Measurements from ENCODE around the gene TXNRD1.

TXNRD1 gene

DNA sequence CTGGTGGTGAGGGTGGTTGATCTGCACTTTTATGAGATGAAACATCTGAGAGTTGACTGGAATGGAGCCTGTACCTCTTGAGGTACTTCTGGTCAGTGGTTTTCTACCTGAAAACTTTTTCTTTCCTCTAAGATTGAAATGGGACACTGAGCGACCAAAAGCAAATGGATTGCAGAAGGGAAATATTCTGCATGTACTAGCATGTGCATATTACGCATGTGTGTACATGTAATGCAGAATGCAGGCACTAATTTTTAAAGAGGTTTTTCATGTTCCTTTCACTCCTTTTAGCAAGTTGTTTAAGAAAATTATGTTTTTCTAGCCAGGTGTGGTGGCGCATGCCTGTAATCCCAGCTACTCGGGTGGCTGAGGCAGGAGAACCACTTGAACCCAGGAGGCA is 59.2 kb downstream of the TXNRD1 start:
- Histone ChIP-seq H3K9me3 (ENCODE audit: insufficient read depth, low read depth, low read length) (no peaks in the 10 kb centered on the region), H3K4me1 (ENCODE audit: insufficient read depth, low read length) (no peaks in the 10 kb centered on the region), H3K36me3 (ENCODE audit: insufficient read depth, low read depth, low read length) (no peaks in the 10 kb centered on the region), H3K4me3 (ENCODE audit: low read length) (no peak overlapping the region), H3K27me3 (ENCODE audit: insufficient read depth, low read length) (no peaks in the 10 kb centered on the region), H3K9ac (ENCODE audit: low read depth, low read length) (no peak overlapping the region), H3K27ac (ENCODE audit: low read length) (no peak overlapping the region)

GRCh38 chr12:104275689-104276088 is 60.1 kb downstream of the TXNRD1 start:
- Histone ChIP-seq H3K4me3 (ENCODE audit: low read length) (no peak overlapping the region), H3K27ac (ENCODE audit: low read length) (no peak overlapping the region), H3K9ac (ENCODE audit: low read depth, low read length) (no peak overlapping the region), H3K4me1 (ENCODE audit: insufficient read depth, low read length) (no peaks in the 10 kb centered on the region), H3K9me3 (ENCODE audit: insufficient read depth, low read depth, low read length) (no peaks in the 10 kb centered on the region), H3K27me3 (ENCODE audit: insufficient read depth, low read length) (no peaks in the 10 kb centered on the region), H3K36me3 (ENCODE audit: insufficient read depth, low read depth, low read length) (no peaks in the 10 kb centered on the region)

DNA sequence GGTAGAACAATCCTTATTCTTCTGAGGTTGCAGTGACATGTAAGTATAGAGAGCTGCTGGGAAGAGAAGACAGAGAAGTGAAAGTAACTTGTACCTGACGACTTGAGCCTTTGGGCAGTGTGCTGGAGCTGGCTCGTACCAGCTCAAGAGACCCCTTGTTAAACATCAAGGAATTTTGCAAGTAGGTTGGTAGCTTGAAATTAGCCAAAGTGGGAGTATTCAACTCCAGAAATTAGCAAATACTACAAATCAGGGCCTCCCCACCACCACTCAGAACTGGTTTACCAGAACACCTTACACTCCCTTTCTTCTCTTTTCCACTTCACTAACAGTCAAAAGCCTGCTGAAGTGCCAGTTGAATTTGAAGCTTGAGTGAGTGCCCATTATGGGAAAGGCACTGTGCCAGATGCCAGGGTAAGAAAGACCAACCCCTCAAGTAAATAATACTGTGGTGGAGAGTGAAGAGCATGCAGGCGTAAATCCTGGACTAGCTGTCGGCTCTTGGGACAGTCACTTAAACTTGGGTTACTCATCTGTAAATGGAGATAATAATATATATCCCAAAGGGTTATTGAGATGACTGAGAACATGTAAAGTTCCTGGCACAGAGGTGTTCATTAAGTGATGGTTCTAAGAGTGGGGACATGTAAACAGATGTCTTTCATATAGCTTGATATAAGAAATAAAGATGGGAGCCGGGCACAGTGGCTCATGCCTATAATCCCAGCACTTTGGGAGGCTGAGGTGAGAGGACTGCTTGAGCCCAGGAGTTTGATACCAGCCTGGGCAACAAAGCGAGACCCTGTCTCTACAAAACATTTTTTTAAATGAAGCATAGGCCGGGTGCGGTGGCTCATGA is 60.9 kb downstream of the TXNRD1 start:
- Histone ChIP-seq H3K9ac (ENCODE audit: low read depth, low read length) (no peak overlapping the region), H3K27ac (ENCODE audit: low read length) (no peak overlapping the region), H3K9me3 (ENCODE audit: insufficient read depth, low read depth, low read length) (no peaks in the 10 kb centered on the region), H3K4me1 (ENCODE audit: insufficient read depth, low read length) (no peaks in the 10 kb centered on the region), H3K36me3 (ENCODE audit: insufficient read depth, low read depth, low read length) (no peaks in the 10 kb centered on the region), H3K27me3 (ENCODE audit: insufficient read depth, low read length) (no peaks in the 10 kb centered on the region), H3K4me3 (ENCODE audit: low read length) (no peak overlapping the region)

DNA sequence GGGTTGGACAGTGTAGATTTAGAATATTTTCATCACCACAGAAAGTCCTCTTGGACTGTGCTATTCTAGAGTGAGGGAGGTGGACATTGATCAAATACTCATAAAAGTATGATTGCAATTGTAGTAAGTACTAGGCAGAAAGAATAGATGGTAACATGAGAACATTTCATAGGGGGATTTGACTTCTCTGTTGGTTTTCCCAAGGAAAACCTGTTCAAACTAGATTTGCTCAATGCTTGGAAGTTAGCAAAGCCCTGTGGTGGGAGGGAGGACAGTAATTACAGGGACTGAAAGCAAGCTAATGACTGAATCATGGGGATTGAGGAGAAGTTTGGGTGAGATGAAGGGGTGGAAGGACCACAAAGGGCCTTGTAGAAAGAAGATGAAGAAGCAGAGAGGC is 63.6 kb downstream of the TXNRD1 start:
- H3K27me3 ChIP-seq (ENCODE audit: insufficient read depth, low read length): no peaks in the 10 kb centered on the region
- no peak overlapping the region for H3K4me3 ChIP-seq (ENCODE audit: low read length)
- no peak overlapping the region for H3K9ac ChIP-seq (ENCODE audit: low read depth, low read length)
- no peaks in the 10 kb centered on the region for H3K36me3 ChIP-seq (ENCODE audit: insufficient read depth, low read depth, low read length)
- no peaks in the 10 kb centered on the region for H3K4me1 ChIP-seq (ENCODE audit: insufficient read depth, low read length)
- no peaks in the 10 kb centered on the region for H3K9me3 ChIP-seq (ENCODE audit: insufficient read depth, low read depth, low read length)
- H3K27ac ChIP-seq (ENCODE audit: low read length): no peak overlapping the region

DNA sequence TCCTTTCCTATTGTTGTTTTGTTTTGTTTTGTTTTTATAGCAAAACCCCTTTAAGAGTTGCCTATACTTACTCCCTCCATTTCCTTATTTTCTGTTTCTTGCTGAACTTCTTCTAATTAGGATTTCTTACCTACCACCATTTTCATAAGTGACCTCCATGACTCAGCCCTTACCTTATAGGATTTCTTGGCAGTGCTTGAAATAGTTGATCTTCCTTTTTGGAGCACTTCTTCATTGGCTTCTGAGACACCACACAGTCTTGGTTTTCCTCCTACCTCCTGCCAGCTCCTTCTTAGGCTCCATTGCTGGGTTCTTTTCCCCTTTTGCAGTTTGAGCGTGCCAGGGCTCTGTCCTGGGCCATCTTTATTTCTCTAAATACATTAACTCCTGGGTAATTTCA is 64.5 kb downstream of the TXNRD1 start:
- H3K4me3 ChIP-seq (ENCODE audit: low read length): no peak overlapping the region
- no peaks in the 10 kb centered on the region for H3K9me3 ChIP-seq (ENCODE audit: insufficient read depth, low read depth, low read length)
- no peak overlapping the region for H3K27ac ChIP-seq (ENCODE audit: low read length)
- no peak overlapping the region for H3K9ac ChIP-seq (ENCODE audit: low read depth, low read length)
- no peaks in the 10 kb centered on the region for H3K36me3 ChIP-seq (ENCODE audit: insufficient read depth, low read depth, low read length)
- no peaks in the 10 kb centered on the region for H3K27me3 ChIP-seq (ENCODE audit: insufficient read depth, low read length)
- H3K4me1 ChIP-seq (ENCODE audit: insufficient read depth, low read length): no peaks in the 10 kb centered on the region

DNA sequence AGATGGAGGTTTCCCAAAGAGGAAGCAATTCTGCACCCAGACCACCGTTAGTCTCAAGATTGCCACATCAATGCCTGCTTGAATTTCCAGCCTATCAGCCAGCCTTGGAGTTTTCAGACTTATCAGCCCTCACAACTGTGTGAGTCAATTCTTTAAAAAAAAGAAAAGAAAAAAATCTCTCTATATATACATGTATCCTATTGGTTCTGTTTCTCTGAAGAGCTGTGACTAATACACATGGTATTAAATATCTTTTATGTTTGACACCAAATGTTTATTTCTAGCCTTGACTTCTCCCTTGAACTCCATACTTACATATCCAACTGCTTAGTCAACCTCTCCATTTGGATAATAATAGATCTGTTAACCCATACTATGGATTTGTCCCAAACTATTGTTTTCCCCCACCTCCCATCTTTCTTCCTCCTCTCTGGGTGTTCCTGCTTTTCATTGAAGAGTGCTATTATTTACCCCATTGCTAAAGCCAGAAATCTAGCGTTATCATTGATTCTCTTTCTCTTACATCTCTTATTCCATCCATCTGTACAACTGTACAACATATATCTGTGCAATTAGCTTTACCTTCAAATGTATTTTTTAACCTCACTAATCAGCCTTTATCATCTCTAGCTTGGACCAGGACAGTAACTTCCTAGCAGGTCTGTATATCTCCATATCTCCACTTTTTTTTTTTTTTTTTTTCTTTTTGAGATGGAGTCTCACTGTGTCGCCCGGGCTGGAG is 65.3 kb downstream of the TXNRD1 start:
- Histone ChIP-seq H3K9ac (ENCODE audit: low read depth, low read length) (no peak overlapping the region), H3K4me1 (ENCODE audit: insufficient read depth, low read length) (peaks cover under 1% of the 10 kb centered on the region; the same call in 1 of the 2 replicates), H3K27ac (ENCODE audit: low read length) (no peak overlapping the region), H3K9me3 (ENCODE audit: insufficient read depth, low read depth, low read length) (no peaks in the 10 kb centered on the region), H3K4me3 (ENCODE audit: low read length) (no peak overlapping the region), H3K36me3 (ENCODE audit: insufficient read depth, low read depth, low read length) (no peaks in the 10 kb centered on the region), H3K27me3 (ENCODE audit: insufficient read depth, low read length) (no peaks in the 10 kb centered on the region)

DNA sequence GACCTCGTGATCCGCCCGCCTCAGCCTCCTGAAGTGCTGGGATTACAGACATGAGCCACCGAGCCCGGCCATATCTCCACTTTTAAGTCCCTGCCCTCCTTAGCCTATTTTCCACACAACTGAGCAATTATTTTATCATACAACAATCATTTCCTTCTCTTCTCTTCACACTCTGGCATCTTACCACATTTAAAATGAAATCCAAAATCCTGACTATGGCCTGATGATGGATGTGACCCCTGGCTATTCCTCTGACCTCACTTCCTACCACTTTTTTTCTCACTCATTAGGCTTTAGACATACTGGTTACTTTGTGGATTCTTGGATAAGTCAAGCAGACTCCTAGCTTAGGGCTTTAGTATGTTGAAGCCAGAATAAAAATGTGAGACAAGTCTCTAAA is 66.1 kb downstream of the TXNRD1 start:
- Histone ChIP-seq H3K9ac (ENCODE audit: low read depth, low read length) (no peak overlapping the region), H3K9me3 (ENCODE audit: insufficient read depth, low read depth, low read length) (no peaks in the 10 kb centered on the region), H3K27ac (ENCODE audit: low read length) (no peak overlapping the region), H3K4me3 (ENCODE audit: low read length) (no peak overlapping the region), H3K27me3 (ENCODE audit: insufficient read depth, low read length) (no peaks in the 10 kb centered on the region), H3K36me3 (ENCODE audit: insufficient read depth, low read depth, low read length) (no peaks in the 10 kb centered on the region), H3K4me1 (ENCODE audit: insufficient read depth, low read length) (peaks cover 6% of the 10 kb centered on the region; the same call in 1 of the 2 replicates)

DNA sequence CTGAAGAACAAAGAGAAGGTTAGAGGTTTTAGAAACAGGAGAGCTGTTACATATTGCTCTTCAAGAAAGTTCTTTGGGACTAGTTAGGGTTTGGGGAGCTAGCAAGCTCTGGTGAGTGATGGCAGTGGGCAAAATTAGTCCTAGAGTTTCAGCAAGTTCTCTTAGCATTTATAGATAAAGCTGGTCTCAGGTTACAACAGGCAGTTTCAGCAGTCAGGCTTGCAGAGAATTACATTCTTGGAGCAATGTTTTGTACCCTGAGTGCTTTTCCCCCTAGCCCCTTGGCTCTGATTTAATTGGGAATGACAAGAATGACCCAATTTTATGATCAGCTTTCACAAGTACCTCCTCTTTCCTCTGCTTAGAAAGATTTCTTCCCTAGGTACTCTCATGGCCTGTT is 66.5 kb downstream of the TXNRD1 start:
- peaks cover 6% of the 10 kb centered on the region; the same call in 1 of the 2 replicates for H3K4me1 ChIP-seq (ENCODE audit: insufficient read depth, low read length)
- no peaks in the 10 kb centered on the region for H3K9me3 ChIP-seq (ENCODE audit: insufficient read depth, low read depth, low read length)
- no peak overlapping the region for H3K4me3 ChIP-seq (ENCODE audit: low read length)
- H3K27me3 ChIP-seq (ENCODE audit: insufficient read depth, low read length): no peaks in the 10 kb centered on the region
- H3K27ac ChIP-seq (ENCODE audit: low read length): no peak overlapping the region
- H3K9ac ChIP-seq (ENCODE audit: low read depth, low read length): no peak overlapping the region
- no peaks in the 10 kb centered on the region for H3K36me3 ChIP-seq (ENCODE audit: insufficient read depth, low read depth, low read length)

- Histone ChIP-seq H3K4me1 (ENCODE audit: insufficient read depth, low read length) (peaks cover 6% of the 10 kb centered on the region; the same call in 1 of the 2 replicates), H3K27me3 (ENCODE audit: insufficient read depth, low read length) (no peaks in the 10 kb centered on the region), H3K36me3 (ENCODE audit: insufficient read depth, low read depth, low read length) (0 out of 2 replicates have a peak, but pooled peaks cover 3% of the 10 kb centered on the region), H3K27ac (ENCODE audit: low read length) (peak overlapping the region; percentile 54), H3K9ac (ENCODE audit: low read depth, low read length) (peak overlapping the region; percentile 88; the same call in 1 of the 2 replicates), H3K4me3 (ENCODE audit: low read length) (peak overlapping the region; percentile 80; the same call in 1 of the 2 replicates), H3K9me3 (ENCODE audit: insufficient read depth, low read depth, low read length) (no peaks in the 10 kb centered on the region)
These were observed 70.3 kb downstream of the TXNRD1 start for GRCh38 chr12:104285740-104286515.

GRCh38 chr12:104286516-104287482 is 71.2 kb downstream of the TXNRD1 start:
- H3K9me3 ChIP-seq (ENCODE audit: insufficient read depth, low read depth, low read length): no peaks in the 10 kb centered on the region
- H3K27ac ChIP-seq (ENCODE audit: low read length): peak overlapping the region; percentile 54
- peaks cover 8% of the 10 kb centered on the region for H3K4me1 ChIP-seq (ENCODE audit: insufficient read depth, low read length)
- H3K9ac ChIP-seq (ENCODE audit: low read depth, low read length): peak overlapping the region; percentile 88
- no peaks in the 10 kb centered on the region for H3K27me3 ChIP-seq (ENCODE audit: insufficient read depth, low read length)
- H3K36me3 ChIP-seq (ENCODE audit: insufficient read depth, low read depth, low read length): peaks cover 7% of the 10 kb centered on the region; the same call in 1 of the 2 replicates
- H3K4me3 ChIP-seq (ENCODE audit: low read length): peak overlapping the region; percentile 80

Measured in iPS-20b (cell line).